Ovary (tissue), 9 donors: ENCODE data around the gene SYPL1. TPM values are rescaled to one million over a fixed set of nuclear protein-coding genes. Genes with fewer than 3 reads are reported as not detected.

Source experiments
- DNase-seq, 5 donors: peaks; one replicate each; pipeline ENCODE4 v3.0.0-alpha.2; 2019 to 2020
- H3K27ac ChIP-seq, 2 donors: fragments of 200-600 bp; one replicate each; pipeline versions ENCODE4 v1.5.1 to v1.8.0; 2019 to 2022
- H3K27me3 ChIP-seq: fragments of 200-600 bp; one replicate; pipeline ENCODE4 v1.8.0; 2022
- H3K36me3 ChIP-seq: fragments of 200-600 bp; sonication (generic); one replicate; pipeline ENCODE4 v1.5.1; 2019
- H3K4me1 ChIP-seq: one replicate; pipeline ENCODE4 v1.8.1; 2013; ENCODE audit warnings: mild to moderate bottlenecking, moderate library complexity; ENCODE audit not compliant: insufficient read depth
- H3K4me3 ChIP-seq: fragments of 200-600 bp; sonication (generic); one replicate; pipeline ENCODE4 v1.5.1; 2017
- H3K9me3 ChIP-seq, 2 donors: fragments of 200-600 bp in 1 of 2; sonication (generic) in 1 of 2; one replicate each; pipeline versions ENCODE4 v1.5.1 to v1.8.1; 2013 to 2019; ENCODE audit warnings: mild to moderate bottlenecking in 1 of 2, moderate library complexity in 1 of 2
- EP300 ChIP-seq: sonication (generic); formaldehyde crosslinking; IDR thresholded peaks from one replicate; pipeline ENCODE4 v1.6.1; 2017; ENCODE audit warnings: antibody characterized with exemption
- POLR2A ChIP-seq: fragments of 450-650 bp; IDR thresholded peaks from one replicate; pipeline ENCODE4 v1.6.1; 2017; ENCODE audit warnings: antibody characterized with exemption, mild to moderate bottlenecking, moderate library complexity
- WGBS, 3 donors: extraction: QIAGEN DNeasy Blood & Tissue Kit in 1 of 3; methylation state at CpG; one replicate each; pipeline versions ENCODE4 v1.1.5 to v1.1.7; 2013 to 2017; 5-methylcytosine and 5-hydroxymethylcytosine counted together
- intact Hi-C, 4 donors: fragments of 100-400 bp; cut with DNase I; formaldehyde crosslinking; loops; one replicate each; pipeline versions ENCODE4 v1.11.0 to v1.15.1; 2022 to 2023
- polyA plus RNA-seq, 2 donors: library from polyadenylated mRNA; stranded (reverse); fragments of 200-250 nt in 1 of 2; fragments of 350-450 nt in 1 of 2; fragmentation: Illumina TruSeq in 1 of 2; extraction: RNeasy Lipid Tissue Mini Kit (QIAGEN cat#74804) in 1 of 2; gene quantifications; one replicate each; pipeline ENCODE4 v1.2.3, GENCODE V29; 2013 to 2014
- total RNA-seq, 7 donors: library from RNA; depleted of rRNA in 2 of 7; stranded (reverse); fragments of >200 nt in 2 of 7; fragmentation: NEBNext Ultra II Directional in 3 of 7; extraction: Animal tissue kit (Norgen Biotek cat#: 25700) in 3 of 7; gene quantifications; one replicate each; pipeline versions ENCODE4 v1.1.0 to v1.2.4, GENCODE V29; 2016 to 2023
- TF ChIP-seq, protein P1 (sequence below), 3 donors: fragments of 450-650 bp in 2 of 3; fragments of 200-600 bp in 1 of 3; IDR thresholded peaks; one replicate each; pipeline versions ENCODE4 v1.5.1 to v1.8.0; 2016 to 2022; ENCODE audit warnings: antibody characterized with exemption in 3 of 3, mild to moderate bottlenecking in 1 of 3
- donor health status: DM: no; HTN: no; CAD: no; lungs with moderate emphysema.
- donor health status: DM: no; HTN: no; CAD: no.
- donor health status: Bipolar disorder and iron deficiency.
- donor health status: DM: yes; HTN: yes; CAD: no.
- donor health status: DM: no; HTN: no; CAD: no.
- donor health status: DM: yes; HTN: yes; CAD: no.

The SYPL1 gene
- total and polyA plus RNA-seq, 9 donors: 71.5 to 127 (median 83.5) TPM

DNA sequence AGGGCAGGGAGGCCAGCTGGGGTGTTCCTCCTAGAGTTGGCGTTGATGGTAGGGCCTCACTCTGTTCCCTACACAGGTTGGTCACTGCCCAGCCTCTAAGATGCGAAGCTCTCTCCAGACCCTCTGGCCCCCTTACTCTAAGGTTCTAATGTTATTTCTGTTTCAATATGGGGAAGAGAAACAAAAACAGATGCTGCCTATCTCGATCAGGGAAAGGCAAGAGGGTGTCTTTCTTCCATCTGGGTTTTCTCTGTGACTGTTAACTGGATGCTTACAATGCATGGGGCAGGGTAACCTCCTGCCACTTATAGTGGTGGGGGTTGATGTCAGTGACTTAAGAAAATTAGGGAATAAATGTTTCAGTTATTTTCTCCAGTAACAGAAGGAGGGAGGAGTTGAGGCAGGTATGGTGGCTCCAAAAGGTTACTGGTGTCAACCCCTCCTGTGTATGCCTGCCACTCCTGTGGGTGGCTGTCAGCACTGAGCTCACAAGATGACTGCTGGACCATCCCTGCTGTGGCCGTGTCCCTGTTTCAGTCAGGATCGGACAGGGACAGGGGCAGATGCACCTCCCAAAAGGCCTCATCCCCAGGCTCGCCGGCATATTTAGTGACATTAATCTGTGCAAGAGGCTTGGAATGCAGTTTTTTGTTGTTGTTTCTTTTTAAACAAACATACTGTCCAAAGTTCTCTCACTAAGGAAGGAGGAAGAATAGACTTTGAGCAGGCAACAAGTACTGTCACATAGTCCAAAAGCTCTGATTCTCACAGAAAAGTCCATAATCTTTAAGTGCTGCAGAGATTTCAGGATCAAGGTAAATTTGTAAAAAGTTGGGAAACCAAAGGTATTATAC, 39.6 kb upstream of the SYPL1 start:
- no peaks in the 10 kb centered on the region for H3K27me3 ChIP-seq
- DNase-seq: no peak
- no peak overlapping the region for H3K4me3 ChIP-seq
- WGBS, 3 donors: 63 to 78% (median 77%) methylated on average over 7 of the region's 7 CpGs
- no peaks in the 10 kb centered on the region for H3K4me1 ChIP-seq
- H3K9me3 ChIP-seq: no peaks in the 10 kb centered on the region
- no peaks in the 10 kb centered on the region for H3K36me3 ChIP-seq
- TF ChIP-seq, protein P1, sequence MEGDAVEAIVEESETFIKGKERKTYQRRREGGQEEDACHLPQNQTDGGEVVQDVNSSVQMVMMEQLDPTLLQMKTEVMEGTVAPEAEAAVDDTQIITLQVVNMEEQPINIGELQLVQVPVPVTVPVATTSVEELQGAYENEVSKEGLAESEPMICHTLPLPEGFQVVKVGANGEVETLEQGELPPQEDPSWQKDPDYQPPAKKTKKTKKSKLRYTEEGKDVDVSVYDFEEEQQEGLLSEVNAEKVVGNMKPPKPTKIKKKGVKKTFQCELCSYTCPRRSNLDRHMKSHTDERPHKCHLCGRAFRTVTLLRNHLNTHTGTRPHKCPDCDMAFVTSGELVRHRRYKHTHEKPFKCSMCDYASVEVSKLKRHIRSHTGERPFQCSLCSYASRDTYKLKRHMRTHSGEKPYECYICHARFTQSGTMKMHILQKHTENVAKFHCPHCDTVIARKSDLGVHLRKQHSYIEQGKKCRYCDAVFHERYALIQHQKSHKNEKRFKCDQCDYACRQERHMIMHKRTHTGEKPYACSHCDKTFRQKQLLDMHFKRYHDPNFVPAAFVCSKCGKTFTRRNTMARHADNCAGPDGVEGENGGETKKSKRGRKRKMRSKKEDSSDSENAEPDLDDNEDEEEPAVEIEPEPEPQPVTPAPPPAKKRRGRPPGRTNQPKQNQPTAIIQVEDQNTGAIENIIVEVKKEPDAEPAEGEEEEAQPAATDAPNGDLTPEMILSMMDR (IDR thresholded peaks at IDR 0.05): no peak
- TF ChIP-seq EP300 (no peak), POLR2A (no peak)
- intact Hi-C loops: loop anchor here in 3 of 4 donors (2.0 to 5.0 kb wide), 2 partner anchors 94 to 95 kb away; no protein-coding TSS in a partner anchor
- no peak overlapping the region for H3K27ac ChIP-seq

DNA sequence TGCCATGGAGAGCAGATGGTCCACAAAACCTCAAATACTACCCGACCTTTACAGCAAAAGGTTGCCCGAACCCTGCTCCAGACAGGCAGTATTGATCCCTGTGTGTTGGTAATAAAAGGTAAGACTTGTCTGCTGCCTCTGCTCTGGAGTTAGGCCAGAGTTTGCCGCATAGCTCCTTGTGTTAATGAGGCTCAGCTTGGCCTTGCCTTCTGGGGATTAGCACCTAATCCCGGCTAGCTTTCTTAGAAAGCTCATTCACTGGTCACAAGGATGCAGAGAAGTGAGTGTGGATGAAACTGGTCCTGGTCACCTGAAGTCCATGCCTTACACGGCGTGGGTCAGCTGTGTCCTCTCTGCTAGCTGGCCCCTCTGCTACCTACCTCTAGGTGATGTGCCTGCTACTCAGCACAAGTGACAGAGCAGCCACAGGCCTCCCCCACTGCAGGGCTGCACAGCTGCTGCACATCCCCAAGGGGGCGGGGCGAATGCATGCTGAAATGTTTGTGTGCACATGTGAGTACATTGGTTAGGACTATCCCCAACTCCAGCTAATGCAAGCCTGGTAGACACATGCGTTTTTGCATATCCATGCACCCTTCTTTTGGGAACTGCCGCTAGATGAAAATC, 31.7 kb upstream of the SYPL1 start:
- 93 to 95% (median 95%) methylated on average over 10 of the region's 10 CpGs for WGBS, 3 donors
- Histone ChIP-seq H3K27me3 (no peaks in the 10 kb centered on the region), H3K4me1 (no peaks in the 10 kb centered on the region), H3K27ac (no peak overlapping the region), H3K36me3 (no peaks in the 10 kb centered on the region), H3K9me3 (no peaks in the 10 kb centered on the region), H3K4me3 (no peak overlapping the region)
- DNase-seq: no peak
- TF ChIP-seq POLR2A (no peak), EP300 (no peak)
- TF ChIP-seq, protein P1 (IDR thresholded peaks at IDR 0.05): no peak
- intact Hi-C loops: no loop called here

DNA sequence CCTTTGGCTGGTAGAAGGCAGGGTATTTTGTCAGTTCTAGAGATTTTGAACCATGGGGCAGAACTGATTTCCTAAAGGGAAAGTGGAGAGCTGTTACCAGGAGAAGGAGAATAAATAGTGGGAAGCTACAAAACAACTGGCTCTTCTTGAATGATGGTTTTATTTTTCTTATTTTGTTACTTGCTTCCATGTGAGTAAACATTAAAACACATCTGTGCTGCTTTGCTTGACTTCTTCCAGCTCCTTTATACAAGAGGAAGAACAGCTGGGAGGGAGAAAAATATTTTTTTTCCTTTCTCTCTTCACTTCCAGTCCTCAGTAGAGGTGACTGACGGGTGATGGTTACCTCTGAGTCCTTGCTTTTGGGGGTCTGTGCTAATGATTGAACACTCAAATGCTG, 30.0 kb upstream of the SYPL1 start:
- TF ChIP-seq EP300: no peak

DNA sequence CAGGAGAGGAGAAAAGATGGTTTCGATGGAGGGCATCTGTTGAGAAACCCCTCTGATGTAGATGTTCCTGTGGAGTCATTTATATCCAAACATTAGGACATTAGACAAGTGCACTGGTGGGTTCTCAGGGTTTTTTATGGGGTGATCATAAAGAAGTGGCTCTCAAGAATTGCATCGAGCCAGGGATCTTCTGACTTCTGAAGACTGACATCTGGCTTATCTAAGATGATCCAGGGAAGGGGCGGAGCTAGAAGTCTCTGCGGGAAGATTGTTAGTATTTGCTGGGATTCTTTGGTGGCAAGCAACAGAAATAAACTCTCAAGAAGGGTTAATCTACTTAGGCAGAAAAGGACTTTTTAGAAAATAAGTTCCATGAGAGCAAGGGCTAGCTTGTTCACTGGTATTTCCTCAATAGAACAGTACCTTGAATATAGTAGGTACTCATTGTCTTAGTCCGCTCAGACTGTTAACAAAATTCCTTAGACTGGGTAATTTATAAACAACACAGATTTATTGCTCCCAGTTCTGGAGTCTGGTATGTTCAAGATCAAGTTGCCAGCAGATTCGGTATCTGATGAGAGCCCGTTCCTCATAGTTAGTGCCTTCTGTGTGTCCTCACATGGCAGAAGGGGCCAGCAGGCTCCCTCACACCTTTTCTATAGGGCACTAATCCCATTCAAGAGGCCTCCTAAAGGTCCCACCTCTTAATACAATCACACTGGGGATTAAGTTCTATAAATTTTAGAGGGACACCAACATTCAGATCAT, 28.5 kb upstream of the SYPL1 start:
- Histone ChIP-seq H3K36me3 (no peaks in the 10 kb centered on the region), H3K27ac (no peak overlapping the region), H3K9me3 (no peaks in the 10 kb centered on the region), H3K4me1 (no peaks in the 10 kb centered on the region), H3K27me3 (no peaks in the 10 kb centered on the region), H3K4me3 (no peak overlapping the region)
- WGBS, 3 donors: 80 to 86% (median 81%) methylated on average over 7 of the region's 7 CpGs
- no peak for DNase-seq
- intact Hi-C loops: no loop called here
- TF ChIP-seq EP300 (no peak), POLR2A (no peak)
- TF ChIP-seq, protein P1 (IDR thresholded peaks at IDR 0.05): no peak

More for the DNA sequence above, 30.0 kb upstream of the SYPL1 start:
- WGBS, 3 donors: 66 to 90% (median 89%) methylated on average over 1 of the region's 1 CpG
- no peak for DNase-seq
- H3K9me3 ChIP-seq: no peaks in the 10 kb centered on the region
- H3K4me3 ChIP-seq: no peak overlapping the region
- no peaks in the 10 kb centered on the region for H3K27me3 ChIP-seq
- H3K27ac ChIP-seq: no peak overlapping the region
- intact Hi-C loops: no loop called here
- H3K4me1 ChIP-seq: no peaks in the 10 kb centered on the region
- H3K36me3 ChIP-seq: no peaks in the 10 kb centered on the region
